Muscle of leg (tissue), 11 donors: Measurements from ENCODE around the gene MYO19. TPM values are rescaled to one million over a fixed set of nuclear protein-coding genes. Genes with fewer than 3 reads are reported as not detected.

Source experiments
- DNase-seq: peaks from one replicate; pipeline ENCODE4 v3.0.0; 2013
- H3K27ac ChIP-seq: one replicate; pipeline ENCODE4 v1.5.1; 2013; ENCODE audit warnings: mild to moderate bottlenecking, low read length, control low read depth
- H3K27me3 ChIP-seq: one replicate; pipeline ENCODE4 v1.6.1; 2013; ENCODE audit warnings: low read length; ENCODE audit not compliant: control insufficient read depth, insufficient read depth
- H3K36me3 ChIP-seq: one replicate; pipeline ENCODE4 v1.6.1; 2013; ENCODE audit warnings: low read length; ENCODE audit not compliant: control insufficient read depth, insufficient read depth
- H3K4me1 ChIP-seq: one replicate; pipeline ENCODE4 v1.6.1; 2013; ENCODE audit warnings: low read length; ENCODE audit not compliant: control insufficient read depth, insufficient read depth
- H3K4me3 ChIP-seq: one replicate; pipeline ENCODE4 v1.5.1; 2013; ENCODE audit warnings: low read length, control low read depth
- H3K9me3 ChIP-seq: replicated peaks from 2 replicates; pipeline ENCODE4 v1.6.1; 2013; ENCODE audit warnings: low read depth, low read length; ENCODE audit not compliant: control insufficient read depth
- WGBS: methylation state at CpG from one replicate; pipeline ENCODE4 v1.1.5; 2013; ENCODE audit warnings: missing lambda C conversion rate; ENCODE audit not compliant: insufficient coverage; 5-methylcytosine and 5-hydroxymethylcytosine counted together
- polyA plus RNA-seq, 8 donors: library from polyadenylated mRNA; unstranded; fragments of 120-200 nt; gene quantifications; one replicate each; pipeline versions ENCODE4 v1.2.1 to v1.2.3, GENCODE V29; 2013; ENCODE audit warnings: inconsistent platforms in 1 of 8, low replicate concordance in 1 of 8; ENCODE audit not compliant: insufficient read length in 8 of 8, insufficient read depth in 1 of 8
- total RNA-seq: library from RNA; stranded (reverse); fragments of 120-200 nt; gene quantifications from one replicate; pipeline ENCODE4 v1.2.4, GENCODE V29; 2013

Gene MYO19
- total and polyA plus RNA-seq, 9 donors: 18.1 to 44.6 (median 30.2) TPM

DNA sequence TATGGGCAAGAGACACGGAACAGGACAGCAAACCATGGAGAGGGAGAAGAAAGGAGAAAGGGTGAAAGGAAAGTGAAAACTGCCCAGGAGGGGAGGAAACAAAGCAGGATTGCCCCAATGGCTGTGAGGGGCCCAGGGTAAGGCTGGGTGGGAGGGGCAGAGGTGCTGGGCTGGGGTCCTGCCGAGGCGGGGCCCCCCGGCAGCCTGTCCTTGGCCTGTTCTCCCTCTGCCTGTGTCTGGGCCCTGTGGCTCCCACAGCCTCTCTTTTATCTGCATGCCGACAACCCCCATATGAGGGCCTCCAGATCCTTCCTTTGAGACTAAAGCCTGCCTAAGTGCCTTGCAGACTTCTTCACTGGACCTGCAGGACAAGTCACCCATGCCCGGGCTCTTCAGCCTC, 32.7 kb downstream of the MYO19 start:
- no peaks in the 10 kb centered on the region for H3K9me3 ChIP-seq
- no peaks in the 10 kb centered on the region for H3K27me3 ChIP-seq
- WGBS: 73% methylated on average over 2 of the region's 6 CpGs
- no peak overlapping the region for H3K27ac ChIP-seq
- H3K4me1 ChIP-seq: peaks cover 4% of the 10 kb centered on the region
- H3K36me3 ChIP-seq: peaks cover 79% of the 10 kb centered on the region
- DNase-seq: no peak
- H3K4me3 ChIP-seq: no peak overlapping the region

DNA sequence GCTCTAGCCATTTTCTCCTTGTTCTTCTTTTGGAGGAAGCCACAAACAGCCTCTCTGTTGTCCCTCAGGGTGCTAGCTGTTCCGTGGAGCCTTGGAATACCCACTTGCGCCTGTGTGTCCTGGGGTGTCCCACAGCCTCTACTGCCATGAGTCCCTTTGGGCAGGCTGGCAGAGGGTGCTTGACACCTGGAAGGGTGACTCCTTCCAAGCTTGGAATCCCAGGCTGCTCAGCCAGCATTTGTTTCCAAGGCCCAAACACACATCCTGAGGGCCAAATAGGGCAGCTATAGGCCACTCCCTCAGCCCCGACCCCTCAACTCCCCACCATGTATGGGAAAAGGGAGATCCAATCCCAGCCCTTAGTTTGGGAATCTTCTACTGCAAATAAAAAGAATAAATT, 33.3 kb downstream of the MYO19 start:
- WGBS: 100% methylated on average over 2 of the region's 3 CpGs
- Histone ChIP-seq H3K36me3 (peaks cover 79% of the 10 kb centered on the region), H3K4me1 (peaks cover 4% of the 10 kb centered on the region)

DNA sequence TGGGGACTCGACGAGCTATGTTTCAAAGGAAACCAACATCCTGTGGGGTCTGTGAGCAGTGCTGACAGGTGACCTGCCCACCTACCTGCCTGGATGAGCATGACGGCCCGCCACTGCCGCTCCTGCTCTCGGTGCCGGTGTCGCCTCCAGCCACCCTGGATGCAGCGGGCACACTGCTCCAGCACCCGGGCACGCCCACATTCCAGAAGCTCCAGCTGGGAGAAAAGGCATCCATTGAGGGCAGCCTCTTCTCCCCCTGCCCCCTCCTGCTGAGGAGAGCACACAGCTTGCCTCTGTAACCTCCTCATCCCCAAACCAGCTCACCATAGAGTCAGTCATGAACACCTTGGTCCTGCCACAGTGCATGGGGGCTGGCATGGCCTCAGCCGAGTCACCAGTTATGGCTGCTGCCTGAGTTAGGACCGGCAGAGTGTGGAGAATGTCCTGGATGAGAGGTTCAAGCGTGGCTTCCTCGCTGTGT, 33.9 kb downstream of the MYO19 start:
- no peak for DNase-seq
- 91% methylated on average over 13 of the region's 15 CpGs for whole genome bisulfite sequencing
- no peak overlapping the region for H3K4me3 ChIP-seq
- H3K27ac ChIP-seq: no peak overlapping the region
- H3K36me3 ChIP-seq: peaks cover 79% of the 10 kb centered on the region
- H3K27me3 ChIP-seq: no peaks in the 10 kb centered on the region
- peaks cover 9% of the 10 kb centered on the region for H3K4me1 ChIP-seq
- no peaks in the 10 kb centered on the region for H3K9me3 ChIP-seq

More for the DNA sequence above, 33.3 kb downstream of the MYO19 start:
- Histone ChIP-seq H3K27me3 (no peaks in the 10 kb centered on the region), H3K9me3 (no peaks in the 10 kb centered on the region), H3K27ac (no peak overlapping the region), H3K4me3 (no peak overlapping the region)
- no peak for DNase-seq

DNA sequence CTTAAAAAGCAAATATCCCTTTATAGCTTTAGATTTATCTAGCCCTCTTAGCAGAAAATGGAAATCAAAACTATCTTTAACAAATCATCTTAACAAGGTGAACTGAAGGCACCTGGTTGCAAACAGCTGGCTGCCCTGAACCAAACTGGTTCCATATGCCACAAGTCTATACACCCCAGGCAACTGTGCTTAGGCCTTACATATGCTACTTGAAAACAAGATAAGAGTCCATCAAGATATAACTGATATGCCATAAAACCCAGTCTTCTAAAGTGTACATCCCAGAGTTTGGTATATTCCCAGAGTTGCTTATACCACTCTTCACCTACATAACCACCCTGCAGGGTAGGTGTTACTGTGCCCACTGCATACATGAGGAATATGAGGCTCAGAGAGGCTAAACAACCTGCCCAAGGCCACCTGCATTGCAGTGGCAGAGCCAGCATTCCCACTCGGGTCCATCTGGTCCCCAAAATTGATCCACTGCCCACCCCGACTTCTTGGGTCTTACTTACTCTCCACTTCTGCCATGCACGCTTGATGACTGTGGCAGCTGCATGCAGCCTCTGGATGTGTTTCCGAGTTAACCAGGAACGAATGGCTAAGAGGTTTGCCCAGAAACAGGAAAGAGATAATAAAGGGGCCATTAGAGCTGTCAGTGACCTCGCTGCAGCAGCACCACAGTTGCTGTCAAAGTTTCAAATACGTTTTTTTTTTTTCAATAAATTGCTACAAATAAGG, 35.9 kb downstream of the MYO19 start:
- Histone ChIP-seq H3K9me3 (no peaks in the 10 kb centered on the region), H3K27ac (no peak overlapping the region), H3K4me3 (no peak overlapping the region), H3K36me3 (peaks cover 78% of the 10 kb centered on the region), H3K27me3 (no peaks in the 10 kb centered on the region), H3K4me1 (peaks cover 11% of the 10 kb centered on the region)
- WGBS: 44% methylated on average over 6 of the region's 7 CpGs
- DNase-seq: no peak

DNA sequence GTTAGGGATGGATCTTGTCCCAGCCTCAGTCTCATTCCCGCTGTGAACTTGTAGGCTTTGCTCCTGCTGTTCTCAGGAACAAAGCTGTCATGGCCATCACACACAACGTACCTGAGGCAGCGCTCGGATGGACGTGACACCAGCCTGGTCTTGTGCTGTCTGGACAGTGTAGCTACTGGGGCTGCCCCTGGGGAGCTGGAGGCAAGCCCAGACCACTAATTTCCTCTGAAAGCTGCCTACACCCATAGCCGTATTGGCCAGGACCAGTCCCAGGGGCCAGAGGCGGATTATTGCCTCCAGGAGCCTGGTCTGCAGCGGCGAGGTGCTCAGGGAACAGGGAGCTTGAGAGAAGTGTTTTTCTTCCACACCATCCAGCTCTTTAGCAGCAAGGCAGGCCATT, 36.5 kb downstream of the MYO19 start:
- Histone ChIP-seq H3K9me3 (no peaks in the 10 kb centered on the region), H3K4me3 (no peak overlapping the region), H3K27ac (no peak overlapping the region), H3K27me3 (no peaks in the 10 kb centered on the region), H3K4me1 (peaks cover 11% of the 10 kb centered on the region), H3K36me3 (peaks cover 78% of the 10 kb centered on the region)
- no peak for DNase-seq
- WGBS: 67% methylated on average over 5 of the region's 9 CpGs

DNA sequence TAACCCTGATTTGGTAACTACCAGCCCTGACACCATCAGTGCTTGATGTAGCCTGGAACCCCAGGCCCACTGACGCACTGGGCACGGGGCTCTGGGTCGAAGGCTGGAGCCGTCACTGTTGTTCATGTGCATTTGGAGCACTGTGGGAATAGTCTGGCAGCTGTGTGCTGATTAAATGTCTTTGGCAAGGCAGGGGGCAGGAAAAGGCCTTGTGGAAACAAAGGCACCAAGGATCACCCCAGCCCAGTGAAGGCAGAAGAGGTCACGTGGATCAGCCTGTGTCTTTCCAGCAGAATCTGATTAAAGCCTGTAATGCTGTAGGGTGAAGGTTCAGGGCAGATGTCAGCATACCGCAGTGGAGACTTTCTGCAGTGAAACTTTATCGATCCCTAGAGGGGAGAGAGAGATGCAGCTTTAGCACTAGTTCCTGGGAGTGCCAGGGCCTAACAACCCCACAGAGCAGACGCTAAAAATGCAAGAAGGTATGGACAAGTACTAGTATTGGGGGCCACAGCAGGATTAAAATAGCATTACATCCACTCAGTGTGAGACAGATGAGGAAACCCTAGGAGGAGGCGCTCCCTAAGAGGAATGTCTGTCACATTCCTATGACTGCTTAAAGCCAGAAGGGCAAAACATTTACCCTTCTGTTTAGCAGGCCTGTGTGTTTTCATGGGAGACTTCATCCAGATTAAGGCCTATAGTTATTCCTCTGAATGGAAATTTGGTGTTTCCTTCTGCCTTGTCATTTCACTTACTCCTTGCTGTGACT, 38.5 kb downstream of the MYO19 start:
- DNase-seq: no peak
- H3K4me3 ChIP-seq: no peak overlapping the region
- H3K27me3 ChIP-seq: no peaks in the 10 kb centered on the region
- no peaks in the 10 kb centered on the region for H3K9me3 ChIP-seq
- peaks cover 73% of the 10 kb centered on the region for H3K36me3 ChIP-seq
- WGBS: 94% methylated on average over 7 of the region's 9 CpGs
- peak overlapping the region; percentile 35 for H3K27ac ChIP-seq
- H3K4me1 ChIP-seq: peaks cover 10% of the 10 kb centered on the region

DNA sequence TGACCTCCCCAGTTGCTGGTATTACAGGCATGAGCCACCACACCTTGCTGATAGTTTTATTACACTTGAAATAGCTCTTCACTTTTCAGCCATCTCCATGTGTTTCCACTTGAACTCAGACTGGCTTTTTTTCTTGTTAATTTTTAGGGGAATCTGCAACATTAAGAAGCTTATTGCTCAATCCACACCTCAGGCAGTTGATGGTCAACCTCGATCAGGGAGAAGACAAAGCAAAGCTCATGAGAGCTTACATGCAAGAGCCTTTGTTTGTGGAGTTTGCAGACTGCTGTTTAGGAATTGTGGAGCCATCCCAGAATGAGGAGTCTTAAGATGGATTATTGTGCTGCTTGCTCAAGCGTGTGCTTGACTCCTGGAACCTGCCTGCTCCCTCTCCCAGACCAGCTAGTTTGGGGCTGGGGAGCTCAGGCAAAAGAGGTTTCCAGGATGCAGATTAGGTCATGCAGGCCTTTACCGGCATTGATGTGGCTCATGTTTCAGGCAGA, 39.5 kb downstream of the MYO19 start:
- Histone ChIP-seq H3K36me3 (peaks cover 66% of the 10 kb centered on the region), H3K4me1 (peaks cover 6% of the 10 kb centered on the region), H3K27me3 (no peaks in the 10 kb centered on the region), H3K9me3 (no peaks in the 10 kb centered on the region), H3K27ac (no peak overlapping the region), H3K4me3 (no peak overlapping the region)
- no peak for DNase-seq
- 85% methylated on average over 2 of the region's 3 CpGs for WGBS

DNA sequence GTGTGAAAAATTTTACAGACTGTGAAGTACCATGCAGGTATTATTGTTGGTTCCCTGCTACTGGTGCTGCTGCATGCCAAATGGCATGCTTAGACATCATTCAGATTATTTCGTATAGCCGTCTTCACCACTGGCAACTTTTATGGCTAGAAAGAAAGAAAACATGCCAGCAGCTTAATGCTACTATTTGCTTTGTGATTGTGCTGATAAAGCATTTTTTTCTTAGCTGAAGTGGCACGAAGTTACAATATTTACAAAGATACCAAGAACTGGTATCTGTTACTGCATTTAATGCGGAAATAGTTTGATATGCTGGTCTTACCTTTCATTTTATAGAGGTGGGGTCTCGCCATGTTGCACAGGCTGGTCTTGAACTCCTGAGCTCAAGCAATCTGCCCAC, 40.0 kb downstream of the MYO19 start:
- no peak for DNase-seq
- peaks cover 63% of the 10 kb centered on the region for H3K36me3 ChIP-seq

DNA sequence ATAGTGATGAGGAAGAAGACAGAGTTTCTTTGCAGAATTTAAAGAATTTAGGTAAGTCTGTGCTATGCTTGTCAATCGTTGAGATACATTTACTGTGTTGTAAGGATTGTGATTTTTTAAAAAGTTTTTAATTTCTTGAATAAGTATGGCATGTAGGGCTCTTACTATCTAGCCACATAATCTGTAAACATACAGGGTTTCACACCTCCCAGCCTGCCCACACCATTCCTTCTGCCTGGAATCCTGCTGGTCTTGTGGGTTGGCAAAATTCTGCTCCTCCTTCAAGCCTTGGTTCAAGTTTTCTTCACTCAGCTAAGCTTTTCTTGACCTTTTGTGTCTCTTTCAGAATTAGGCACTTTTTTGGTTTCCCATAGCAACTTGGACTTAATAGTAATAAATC, 40.7 kb downstream of the MYO19 start:
- Histone ChIP-seq H3K36me3 (peaks cover 63% of the 10 kb centered on the region), H3K27ac (no peak overlapping the region), H3K4me1 (peaks cover 6% of the 10 kb centered on the region), H3K27me3 (no peaks in the 10 kb centered on the region), H3K9me3 (no peaks in the 10 kb centered on the region), H3K4me3 (no peak overlapping the region)
- no CpG with 5 or more reads among the region's 1 CpG for WGBS
- no peak for DNase-seq

More for the DNA sequence above, 40.0 kb downstream of the MYO19 start:
- peaks cover 6% of the 10 kb centered on the region for H3K4me1 ChIP-seq
- H3K9me3 ChIP-seq: no peaks in the 10 kb centered on the region
- no CpG with 5 or more reads among the region's 5 CpGs for WGBS
- no peaks in the 10 kb centered on the region for H3K27me3 ChIP-seq
- H3K4me3 ChIP-seq: no peak overlapping the region
- H3K27ac ChIP-seq: no peak overlapping the region
